KMS-11 (cell line): ENCODE data around the gene COG2.

Experiments used
- H2AFZ ChIP-seq: fragments of 200-600 bp; sonication (generic); 2 replicates; pipeline ENCODE4 v1.6.1; 2016; ENCODE audit warnings: antibody characterized with exemption, mixed run types, low read depth
- H3K27ac ChIP-seq: fragments of 200-600 bp; sonication (generic); 2 replicates; pipeline ENCODE4 v1.6.1; 2016; ENCODE audit warnings: mild to moderate bottlenecking, mixed run types
- H3K27me3 ChIP-seq: fragments of 200-600 bp; sonication (generic); 2 replicates; pipeline ENCODE4 v1.6.1; 2017; ENCODE audit warnings: mild to moderate bottlenecking, low read depth, mixed run types, moderate library complexity; ENCODE audit not compliant: insufficient read depth
- H3K36me3 ChIP-seq: fragments of 200-600 bp; sonication (generic); 2 replicates; pipeline ENCODE4 v1.6.1; 2017; ENCODE audit warnings: mild to moderate bottlenecking, mixed run types; ENCODE audit not compliant: insufficient read depth
- H3K4me1 ChIP-seq: fragments of 200-600 bp; sonication (generic); 2 replicates; pipeline ENCODE4 v1.6.1; 2016; ENCODE audit warnings: mild to moderate bottlenecking, low read depth, mixed run types; ENCODE audit not compliant: poor library complexity, severe bottlenecking
- H3K4me2 ChIP-seq: fragments of 200-600 bp; sonication (generic); 2 replicates; pipeline ENCODE4 v1.7.0; 2016; ENCODE audit warnings: mild to moderate bottlenecking, mixed run types
- H3K4me3 ChIP-seq: fragments of 200-600 bp; sonication (generic); IDR thresholded peaks from 2 replicates; pipeline ENCODE4 v1.6.1; 2017; ENCODE audit warnings: low read depth, low read length, mixed read lengths; ENCODE audit not compliant: insufficient read depth
- H3K79me2 ChIP-seq: fragments of 200-600 bp; sonication (generic); 2 replicates; pipeline ENCODE4 v1.6.1; 2016; ENCODE audit warnings: low read depth, mixed run types; ENCODE audit not compliant: insufficient read depth
- H3K9ac ChIP-seq: fragments of 200-600 bp; sonication (generic); 2 replicates; pipeline ENCODE4 v1.6.1; 2016; ENCODE audit warnings: mild to moderate bottlenecking, mixed run types
- H4K20me1 ChIP-seq: fragments of 200-600 bp; sonication (generic); 2 replicates; pipeline ENCODE4 v1.6.1; 2016; ENCODE audit warnings: mild to moderate bottlenecking, mixed run types; ENCODE audit not compliant: insufficient read depth
- CTCF ChIP-seq: fragments of 200-600 bp; sonication (generic); conservative IDR thresholded peaks from 2 replicates; pipeline ENCODE4 v1.6.1; 2017; ENCODE audit warnings: low read depth, mild to moderate bottlenecking, antibody characterized with exemption, low read length, moderate library complexity, mixed read lengths

COG2 gene

GRCh38 chr1:230674581-230674980 lies 32.3 kb downstream of the COG2 start:
- peaks cover 10% of the 10 kb centered on the region; the same call in 1 of the 2 replicates for H3K36me3 ChIP-seq
- no peak for TF ChIP-seq CTCF
- H3K27ac ChIP-seq: no peak overlapping the region

GRCh38 chr1:230677200-230677599 lies 34.9 kb downstream of the COG2 start:
- Histone ChIP-seq H3K4me1 (peaks cover 45% of the 10 kb centered on the region), H4K20me1 (no peaks in the 10 kb centered on the region), H3K4me3 (no peak overlapping the region), H3K9ac (no peak overlapping the region), H3K79me2 (no peaks in the 10 kb centered on the region), H3K4me2 (no peak overlapping the region), H3K27ac (no peak overlapping the region), H3K27me3 (no peaks in the 10 kb centered on the region), H2AFZ (no peak overlapping the region), H3K36me3 (peaks cover 10% of the 10 kb centered on the region; the same call in 1 of the 2 replicates)
- no peak for TF ChIP-seq CTCF

More at GRCh38 chr1:230674581-230674980, 32.3 kb downstream of the COG2 start:
- H3K4me1 ChIP-seq: peaks cover 19% of the 10 kb centered on the region
- no peaks in the 10 kb centered on the region for H3K79me2 ChIP-seq
- no peak overlapping the region for H2AFZ ChIP-seq
- no peak overlapping the region for H3K9ac ChIP-seq
- H4K20me1 ChIP-seq: no peaks in the 10 kb centered on the region
- no peak overlapping the region for H3K4me2 ChIP-seq
- H3K27me3 ChIP-seq: no peaks in the 10 kb centered on the region
- H3K4me3 ChIP-seq: no peak overlapping the region

- Histone ChIP-seq H3K4me2 (no peak overlapping the region; the same call in 1 of the 2 replicates), H3K27me3 (no peaks in the 10 kb centered on the region), H4K20me1 (no peaks in the 10 kb centered on the region), H3K4me3 (no peak overlapping the region), H3K79me2 (no peaks in the 10 kb centered on the region), H2AFZ (no peak overlapping the region), H3K27ac (peak overlapping the region; percentile 64; the same call in 1 of the 2 replicates), H3K4me1 (peaks cover 53% of the 10 kb centered on the region), H3K36me3 (peaks cover 6% of the 10 kb centered on the region; the same call in 1 of the 2 replicates), H3K9ac (no peak overlapping the region)
- TF ChIP-seq CTCF: no peak
Measured at GRCh38 chr1:230679192-230679591, 36.9 kb downstream of the COG2 start.

DNA sequence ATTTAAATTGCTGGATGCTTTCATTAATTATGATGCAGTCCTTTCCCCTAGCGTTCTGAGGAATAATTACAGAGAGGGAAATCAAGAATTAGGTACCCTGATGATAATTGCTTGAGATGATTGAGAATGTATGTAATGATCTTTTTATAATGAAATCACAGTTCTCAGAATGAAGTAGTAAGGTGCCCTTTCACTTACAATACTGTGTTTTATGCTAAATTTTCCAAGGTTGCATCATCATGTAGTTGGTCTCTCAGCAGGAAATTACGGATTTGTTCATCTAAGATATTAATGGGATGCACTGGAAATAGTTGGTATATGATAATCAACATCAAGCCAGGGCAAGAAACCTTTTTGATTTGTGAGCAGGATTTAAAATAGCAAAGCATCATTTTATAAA lies 37.5 kb downstream of the COG2 start:
- Histone ChIP-seq H2AFZ (no peak overlapping the region), H3K4me2 (peak overlapping the region; percentile 61; the same call in 1 of the 2 replicates), H3K36me3 (peaks cover 6% of the 10 kb centered on the region; the same call in 1 of the 2 replicates), H3K9ac (no peak overlapping the region), H3K4me3 (no peak overlapping the region), H3K4me1 (peaks cover 53% of the 10 kb centered on the region), H3K27me3 (no peaks in the 10 kb centered on the region), H3K79me2 (no peaks in the 10 kb centered on the region), H4K20me1 (no peaks in the 10 kb centered on the region), H3K27ac (peak overlapping the region; percentile 64; the same call in 1 of the 2 replicates)
- no peak for TF ChIP-seq CTCF
